Ascending aorta (tissue), 2 donors: Measurements from ENCODE around the gene ADAM23. TPM values are rescaled to one million over a fixed set of nuclear protein-coding genes. Genes with fewer than 3 reads are reported as not detected.

Source experiments
- DNase-seq, 2 donors: peaks; one replicate each; pipeline ENCODE4 v3.0.0-alpha.2; 2019; ENCODE audit warnings: low spot score in 2 of 2
- H3K27ac ChIP-seq, 2 donors: fragments of 200-600 bp; sonication (generic); one replicate each; pipeline ENCODE4 v1.5.1; 2016 to 2017; ENCODE audit warnings: mild to moderate bottlenecking in 1 of 2
- H3K27me3 ChIP-seq: fragments of 200-600 bp; sonication (generic); one replicate; pipeline ENCODE4 v1.5.1; 2017
- H3K36me3 ChIP-seq, 2 donors: fragments of 200-600 bp; sonication (generic); one replicate each; pipeline ENCODE4 v1.5.1; 2016
- H3K4me1 ChIP-seq, 2 donors: fragments of 200-600 bp; sonication (generic); one replicate each; pipeline ENCODE4 v1.5.1; 2016 to 2017; ENCODE audit warnings: mild to moderate bottlenecking in 1 of 2
- H3K4me3 ChIP-seq, 2 donors: fragments of 200-600 bp; sonication (generic); one replicate each; pipeline ENCODE4 v1.5.1; 2016 to 2017; ENCODE audit warnings: mild to moderate bottlenecking in 1 of 2
- H3K9me3 ChIP-seq, 2 donors: fragments of 200-600 bp; sonication (generic); one replicate each; pipeline ENCODE4 v1.5.1; 2016
- CTCF ChIP-seq, 3 experiments: fragments of 200-600 bp in 2 of 3; fragments of 450-650 bp in 1 of 3; sonication (generic) in 2 of 3; IDR thresholded peaks; one replicate each; pipeline ENCODE4 v1.5.1; 2016 to 2019; ENCODE audit warnings: antibody characterized with exemption in 3 of 3, mild to moderate bottlenecking in 1 of 3, moderate library complexity in 1 of 3
- intact Hi-C: fragments of 100-400 bp; cut with DNase I; formaldehyde crosslinking; loops from one replicate; pipeline ENCODE4 v1.15.1; 2023
- total RNA-seq: library from RNA; depleted of rRNA; stranded (reverse); fragments of >200 nt; gene quantifications from one replicate; pipeline ENCODE4 v1.1.0, GENCODE V29; 2016

The ADAM23 gene
- total RNA-seq, 1 donor from 2014 or later, result 2.3 TPM

DNA sequence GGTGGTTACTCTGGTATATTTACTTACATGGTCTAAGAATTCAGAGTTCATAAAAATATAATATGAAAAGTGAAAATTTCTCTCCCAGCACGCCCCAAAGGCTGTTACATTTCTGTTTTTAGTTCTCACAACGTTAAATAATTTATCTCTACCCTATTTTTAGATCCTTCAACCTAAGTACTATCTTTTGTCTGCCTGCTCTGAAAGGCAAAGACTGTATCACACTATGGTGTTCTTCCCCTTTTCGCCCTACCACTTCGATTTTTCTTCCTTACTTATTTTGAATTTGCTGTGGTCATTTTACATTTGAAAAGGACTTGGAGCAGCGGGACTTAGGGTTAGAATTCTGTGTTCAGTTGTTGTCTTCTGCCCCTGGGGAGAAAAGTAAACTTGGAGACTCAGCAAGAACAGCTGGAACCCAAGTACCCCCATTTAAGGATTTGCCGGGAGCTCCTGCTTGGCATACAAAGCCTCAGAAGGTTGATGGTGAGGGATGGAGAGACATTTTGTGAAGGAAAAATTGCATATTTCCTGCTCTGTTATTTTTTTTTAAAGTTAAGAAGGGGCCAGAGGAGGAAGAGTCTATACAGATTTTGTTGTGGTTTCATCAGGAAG lies 19.0 kb downstream of the ADAM23 start:
- DNase-seq, result no peak
- Histone ChIP-seq H3K4me3 (no peak overlapping the region), H3K36me3 (no peaks in the 10 kb centered on the region), H3K27ac (no peak overlapping the region), H3K4me1 (no peaks in the 10 kb centered on the region), H3K9me3 (no peaks in the 10 kb centered on the region), H3K27me3 (no peaks in the 10 kb centered on the region)
- intact Hi-C loops, result no loop called here
- TF ChIP-seq CTCF (IDR thresholded peaks at IDR 0.05), result no peak

- H3K4me1 ChIP-seq, result no peaks in the 10 kb centered on the region
- no peaks in the 10 kb centered on the region for H3K9me3 ChIP-seq
- H3K4me3 ChIP-seq, result no peak overlapping the region
- DNase-seq, result no peak
- TF ChIP-seq CTCF (IDR thresholded peaks at IDR 0.05), result no peak
- no peak overlapping the region for H3K27ac ChIP-seq
- intact Hi-C loops, result no loop called here
- no peaks in the 10 kb centered on the region for H3K27me3 ChIP-seq
- H3K36me3 ChIP-seq, result no peaks in the 10 kb centered on the region
These were observed 20.4 kb downstream of the ADAM23 start for GRCh38 chr2:206463685-206464084.

DNA sequence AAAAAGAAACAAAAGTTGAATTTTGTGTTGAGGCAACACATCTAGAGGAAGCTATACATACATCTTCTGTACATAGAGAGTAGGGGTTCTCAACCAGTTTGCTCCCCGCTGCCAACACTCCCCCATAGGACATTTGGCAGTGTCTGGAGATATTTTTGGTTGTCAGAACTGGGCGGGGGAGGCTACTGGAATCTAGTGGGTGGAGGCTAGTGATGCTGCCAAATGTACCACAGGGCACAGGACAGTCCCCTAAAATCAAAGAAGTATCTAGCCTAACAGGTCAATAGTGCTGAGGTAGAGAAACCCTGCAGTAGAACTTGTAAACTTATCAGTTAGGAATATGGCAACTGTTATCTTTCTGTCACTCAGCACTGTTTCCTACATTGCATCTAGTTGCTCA lies 21.3 kb downstream of the ADAM23 start:
- TF ChIP-seq CTCF (IDR thresholded peaks at IDR 0.05), result no peak
- intact Hi-C loops, result no loop called here
- H3K4me3 ChIP-seq, result no peak overlapping the region
- no peak for DNase-seq
- no peaks in the 10 kb centered on the region for H3K36me3 ChIP-seq
- no peaks in the 10 kb centered on the region for H3K9me3 ChIP-seq
- no peaks in the 10 kb centered on the region for H3K4me1 ChIP-seq
- H3K27ac ChIP-seq, result no peak overlapping the region
- no peaks in the 10 kb centered on the region for H3K27me3 ChIP-seq

- H3K4me3 ChIP-seq, result no peak overlapping the region
- H3K27me3 ChIP-seq, result no peaks in the 10 kb centered on the region
- H3K36me3 ChIP-seq, result no peaks in the 10 kb centered on the region
- H3K4me1 ChIP-seq, result no peaks in the 10 kb centered on the region
- H3K9me3 ChIP-seq, result no peaks in the 10 kb centered on the region
- TF ChIP-seq CTCF (IDR thresholded peaks at IDR 0.05), result no peak
- intact Hi-C loops, result no loop called here
- no peak for DNase-seq
- H3K27ac ChIP-seq, result no peak overlapping the region
These were observed 28.3 kb downstream of the ADAM23 start for GRCh38 chr2:206471524-206472062.

DNA sequence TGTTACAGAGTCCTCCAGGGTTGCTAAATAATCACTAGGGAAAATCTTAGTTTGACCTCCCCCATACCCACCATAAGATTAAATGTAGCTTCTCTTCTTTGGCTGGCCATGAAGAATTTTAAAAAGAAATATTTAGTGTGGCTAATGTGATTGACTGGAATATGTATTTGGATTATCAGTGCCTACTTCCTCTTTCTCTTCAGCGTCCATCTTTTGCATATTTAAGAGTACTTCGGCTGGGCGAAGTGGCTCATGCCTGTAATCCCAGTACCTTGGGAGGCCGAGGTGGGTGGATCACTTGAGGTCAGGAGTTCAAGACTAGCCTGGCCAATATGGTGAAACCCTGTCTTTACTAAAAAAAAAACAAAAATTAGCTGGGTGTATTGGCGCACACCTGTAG lies 28.8 kb downstream of the ADAM23 start:
- no peaks in the 10 kb centered on the region for H3K36me3 ChIP-seq
- H3K27ac ChIP-seq, result no peak overlapping the region
- no peak for TF ChIP-seq CTCF (IDR thresholded peaks at IDR 0.05)
- no peak overlapping the region for H3K4me3 ChIP-seq
- no peak for DNase-seq
- intact Hi-C loops, result no loop called here
- no peaks in the 10 kb centered on the region for H3K4me1 ChIP-seq
- H3K27me3 ChIP-seq, result no peaks in the 10 kb centered on the region
- H3K9me3 ChIP-seq, result no peaks in the 10 kb centered on the region

- no peaks in the 10 kb centered on the region for H3K4me1 ChIP-seq
- no peak for DNase-seq
- no peaks in the 10 kb centered on the region for H3K9me3 ChIP-seq
- TF ChIP-seq CTCF (IDR thresholded peaks at IDR 0.05), result no peak
- intact Hi-C loops, result no loop called here
- no peak overlapping the region for H3K4me3 ChIP-seq
- H3K27ac ChIP-seq, result no peak overlapping the region
- no peaks in the 10 kb centered on the region for H3K36me3 ChIP-seq
- H3K27me3 ChIP-seq, result no peaks in the 10 kb centered on the region
These were observed 30.8 kb downstream of the ADAM23 start for GRCh38 chr2:206474099-206474498.
